Parathyroid adenoma (tissue), 2 donors: ENCODE data around the gene ARL10.

Source experiments
- H2AFZ ChIP-seq: fragments of 300-600 bp; sonication (generic); one replicate; pipeline ENCODE4 v1.7.0; 2017; ENCODE audit warnings: antibody characterized with exemption, mild to moderate bottlenecking
- H3K27ac ChIP-seq: fragments of 300-600 bp; sonication (generic); one replicate; pipeline ENCODE4 v1.7.0; 2017
- H3K27me3 ChIP-seq: fragments of 300-600 bp; sonication (generic); one replicate; pipeline ENCODE4 v1.7.0; 2017; ENCODE audit warnings: low read length; ENCODE audit not compliant: control insufficient read depth, insufficient read depth
- H3K36me3 ChIP-seq: fragments of 300-600 bp; sonication (generic); one replicate; pipeline ENCODE4 v1.7.0; 2017; ENCODE audit warnings: low read length; ENCODE audit not compliant: control insufficient read depth, insufficient read depth
- H3K4me1 ChIP-seq: fragments of 300-600 bp; sonication (generic); one replicate; pipeline ENCODE4 v1.7.0; 2017; ENCODE audit warnings: control low read depth
- H3K4me2 ChIP-seq: fragments of 300-600 bp; sonication (generic); one replicate; pipeline ENCODE4 v1.7.0; 2017; ENCODE audit warnings: low read length
- H3K4me3 ChIP-seq: fragments of 300-600 bp; sonication (generic); one replicate; pipeline ENCODE4 v1.7.0; 2017; ENCODE audit warnings: low read depth, low read length
- H3K79me2 ChIP-seq: fragments of 300-600 bp; sonication (generic); one replicate; pipeline ENCODE4 v1.7.0; 2017; ENCODE audit warnings: control low read depth
- H3K9ac ChIP-seq: fragments of 300-600 bp; sonication (generic); one replicate; pipeline ENCODE4 v1.7.0; 2017; ENCODE audit warnings: mild to moderate bottlenecking
- H3K9me3 ChIP-seq: fragments of 300-600 bp; sonication (generic); one replicate; pipeline ENCODE4 v1.7.0; 2017; ENCODE audit warnings: low read length; ENCODE audit not compliant: control insufficient read depth
- TF ChIP-seq, protein P1 (sequence below): fragments of 300-600 bp; sonication (generic); IDR thresholded peaks from one replicate; pipeline ENCODE4 v1.7.0; 2017; ENCODE audit warnings: antibody characterized with exemption, mild to moderate bottlenecking
- donor health status: primary hyperparathyroidism.

The ARL10 gene

DNA sequence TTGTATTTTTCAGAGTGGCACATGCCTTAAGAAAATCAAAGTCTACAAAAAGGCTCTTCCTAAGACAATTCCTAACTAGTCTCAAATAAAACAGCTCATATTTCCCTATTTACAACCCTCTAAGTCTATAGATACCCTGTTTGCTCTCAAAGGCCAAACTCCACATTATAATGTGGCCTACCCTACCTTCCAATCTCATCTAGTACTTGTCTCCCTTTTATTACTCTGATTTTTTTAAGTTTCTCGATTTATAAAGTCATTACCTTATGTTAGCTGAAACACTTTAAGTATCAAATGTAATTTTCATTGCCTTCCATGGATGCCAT lies 23.2 kb upstream of the ARL10 start:
- no peaks in the 10 kb centered on the region for H3K27me3 ChIP-seq
- no peak overlapping the region for H3K27ac ChIP-seq
- no peaks in the 10 kb centered on the region for H3K36me3 ChIP-seq
- no peak overlapping the region for H2AFZ ChIP-seq
- TF ChIP-seq, protein P1, sequence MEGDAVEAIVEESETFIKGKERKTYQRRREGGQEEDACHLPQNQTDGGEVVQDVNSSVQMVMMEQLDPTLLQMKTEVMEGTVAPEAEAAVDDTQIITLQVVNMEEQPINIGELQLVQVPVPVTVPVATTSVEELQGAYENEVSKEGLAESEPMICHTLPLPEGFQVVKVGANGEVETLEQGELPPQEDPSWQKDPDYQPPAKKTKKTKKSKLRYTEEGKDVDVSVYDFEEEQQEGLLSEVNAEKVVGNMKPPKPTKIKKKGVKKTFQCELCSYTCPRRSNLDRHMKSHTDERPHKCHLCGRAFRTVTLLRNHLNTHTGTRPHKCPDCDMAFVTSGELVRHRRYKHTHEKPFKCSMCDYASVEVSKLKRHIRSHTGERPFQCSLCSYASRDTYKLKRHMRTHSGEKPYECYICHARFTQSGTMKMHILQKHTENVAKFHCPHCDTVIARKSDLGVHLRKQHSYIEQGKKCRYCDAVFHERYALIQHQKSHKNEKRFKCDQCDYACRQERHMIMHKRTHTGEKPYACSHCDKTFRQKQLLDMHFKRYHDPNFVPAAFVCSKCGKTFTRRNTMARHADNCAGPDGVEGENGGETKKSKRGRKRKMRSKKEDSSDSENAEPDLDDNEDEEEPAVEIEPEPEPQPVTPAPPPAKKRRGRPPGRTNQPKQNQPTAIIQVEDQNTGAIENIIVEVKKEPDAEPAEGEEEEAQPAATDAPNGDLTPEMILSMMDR = no peak
- H3K4me3 ChIP-seq = no peak overlapping the region
- no peak overlapping the region for H3K4me2 ChIP-seq
- H3K9me3 ChIP-seq = no peaks in the 10 kb centered on the region
- H3K79me2 ChIP-seq = no peaks in the 10 kb centered on the region
- H3K9ac ChIP-seq = no peak overlapping the region
- no peaks in the 10 kb centered on the region for H3K4me1 ChIP-seq

DNA sequence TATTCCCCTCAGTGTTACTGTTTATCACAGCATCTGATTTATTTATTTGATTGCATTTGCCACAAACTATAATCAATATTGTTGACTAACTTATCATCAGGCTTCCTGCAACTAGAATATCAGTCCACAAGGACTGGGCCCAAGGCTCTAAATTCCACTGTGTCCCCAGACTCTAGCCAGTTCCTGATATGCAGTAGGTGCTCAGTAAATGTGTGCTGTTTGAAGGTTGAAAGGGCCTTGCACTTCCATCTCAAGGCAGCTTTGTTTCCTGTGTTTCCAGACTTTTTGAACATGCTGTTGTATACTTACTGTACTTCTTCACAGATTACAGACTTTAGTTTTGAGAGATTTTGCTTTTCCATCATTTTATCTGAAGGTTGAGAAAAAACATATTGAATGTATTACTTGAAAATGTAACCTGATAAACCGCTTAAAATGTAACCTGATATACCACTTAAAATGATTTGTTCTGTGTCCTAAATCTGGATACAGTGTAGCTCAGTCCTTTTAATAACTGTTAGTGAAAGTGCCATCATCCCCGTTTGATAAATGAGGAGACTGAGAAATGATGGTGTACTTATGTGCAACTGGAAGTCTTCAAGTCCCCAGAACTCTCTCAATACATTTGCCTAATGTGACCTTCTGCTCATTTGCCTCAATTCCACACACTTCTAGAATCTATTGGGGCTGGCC lies 22.4 kb upstream of the ARL10 start:
- Histone ChIP-seq H3K9ac (no peak overlapping the region), H2AFZ (no peak overlapping the region), H3K27me3 (no peaks in the 10 kb centered on the region), H3K4me3 (no peak overlapping the region), H3K4me2 (no peak overlapping the region), H3K9me3 (no peaks in the 10 kb centered on the region), H3K27ac (no peak overlapping the region), H3K4me1 (no peaks in the 10 kb centered on the region), H3K36me3 (no peaks in the 10 kb centered on the region), H3K79me2 (no peaks in the 10 kb centered on the region)
- TF ChIP-seq, protein P1 = no peak

GRCh38 chr5:176350416-176350815 lies 14.9 kb upstream of the ARL10 start:
- Histone ChIP-seq H2AFZ (no peak overlapping the region), H3K4me2 (no peak overlapping the region), H3K36me3 (no peaks in the 10 kb centered on the region)

DNA sequence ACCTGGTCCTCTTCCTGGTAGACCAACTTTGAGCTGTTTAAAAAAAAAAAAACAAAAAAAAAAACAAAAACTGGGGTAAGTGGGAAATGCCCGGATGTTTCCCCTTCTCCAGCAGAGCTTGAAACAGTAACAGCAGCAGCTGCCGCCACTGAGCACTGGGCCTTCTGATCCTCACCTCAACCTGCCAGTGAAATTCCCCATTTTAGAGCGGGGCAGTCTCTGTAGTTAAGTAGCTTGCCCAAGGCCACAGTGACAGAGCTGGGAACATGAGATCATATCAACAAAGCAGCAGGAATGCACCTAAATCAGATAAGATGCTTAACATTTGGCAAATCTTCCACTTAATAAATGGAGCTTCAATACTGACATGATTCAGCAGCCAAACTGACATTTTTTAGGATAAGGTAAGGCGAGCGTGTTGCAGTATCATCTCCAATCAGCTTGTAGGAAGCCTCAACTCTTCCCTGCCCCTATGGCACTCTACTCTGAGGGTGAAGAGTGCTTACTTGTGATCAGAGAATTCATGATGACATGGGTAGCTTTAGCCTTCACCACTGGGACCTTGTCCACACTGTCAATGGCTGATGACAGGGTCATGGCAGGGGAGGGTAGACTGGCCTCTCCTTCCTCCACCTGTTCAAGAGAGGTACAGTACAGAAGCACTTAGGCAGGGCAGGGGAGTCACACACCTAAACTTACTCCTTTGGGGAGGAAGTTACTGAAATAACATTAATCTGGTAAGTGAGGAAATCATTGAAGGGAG lies 13.0 kb upstream of the ARL10 start:
- no peaks in the 10 kb centered on the region for H3K9me3 ChIP-seq
- peak overlapping the region; percentile 24 for H3K27ac ChIP-seq
- no peaks in the 10 kb centered on the region for H3K36me3 ChIP-seq
- H3K79me2 ChIP-seq = peaks cover 17% of the 10 kb centered on the region
- no peak overlapping the region for H2AFZ ChIP-seq
- H3K4me1 ChIP-seq = peaks cover 11% of the 10 kb centered on the region
- no peak overlapping the region for H3K4me3 ChIP-seq
- H3K9ac ChIP-seq = no peak overlapping the region
- no peak overlapping the region for H3K4me2 ChIP-seq
- TF ChIP-seq, protein P1 = no peak
- no peaks in the 10 kb centered on the region for H3K27me3 ChIP-seq

More at GRCh38 chr5:176350416-176350815, 14.9 kb upstream of the ARL10 start:
- Histone ChIP-seq H3K27me3 (no peaks in the 10 kb centered on the region), H3K4me1 (peaks cover 7% of the 10 kb centered on the region), H3K9me3 (no peaks in the 10 kb centered on the region), H3K4me3 (no peak overlapping the region), H3K9ac (no peak overlapping the region), H3K79me2 (peaks cover 8% of the 10 kb centered on the region), H3K27ac (no peak overlapping the region)
- TF ChIP-seq, protein P1 = no peak
